T-helper 1 cell treated with Interleukin-12 subunit alpha and Interleukin-12 subunit beta and Interleukin-4 antibody, amounts not matched to agents 30 μg/mL and 1 μg/mL, for 36 hours (primary cell): ENCODE measurements around the gene CLIC5.

ENCODE experiments used
- H3K27ac Mint-ChIP-seq: one replicate; pipeline ENCODE4 v1.8.0; 2021; ENCODE audit warnings: mild to moderate bottlenecking, mixed read lengths
- H3K27me3 Mint-ChIP-seq: one replicate; pipeline ENCODE4 v1.8.0; 2021; ENCODE audit warnings: low read depth, mixed read lengths
- H3K36me3 Mint-ChIP-seq: one replicate; pipeline ENCODE4 v1.8.0; 2021; ENCODE audit warnings: low read depth, mixed read lengths
- H3K4me1 Mint-ChIP-seq: one replicate; pipeline ENCODE4 v1.8.0; 2021; ENCODE audit warnings: low read depth, mixed read lengths
- H3K4me3 Mint-ChIP-seq: one replicate; pipeline ENCODE4 v1.8.0; 2021; ENCODE audit warnings: mild to moderate bottlenecking, moderate library complexity, mixed read lengths
- H3K9me3 Mint-ChIP-seq: one replicate; pipeline ENCODE4 v1.8.0; 2021; ENCODE audit warnings: mixed read lengths

Gene CLIC5

GRCh38 chr6:45924763-45925342 lies 90.8 kb downstream of the CLIC5 start:
- no peaks in the 10 kb centered on the region for H3K27me3 Mint-ChIP-seq
- H3K9me3 Mint-ChIP-seq = no peaks in the 10 kb centered on the region
- H3K4me3 Mint-ChIP-seq = no peak overlapping the region
- no peak overlapping the region for H3K27ac Mint-ChIP-seq
- no peaks in the 10 kb centered on the region for H3K36me3 Mint-ChIP-seq
- peaks cover 59% of the 10 kb centered on the region for H3K4me1 Mint-ChIP-seq

GRCh38 chr6:45923831-45924391 lies 91.7 kb downstream of the CLIC5 start:
- no peak overlapping the region for H3K4me3 Mint-ChIP-seq
- H3K27me3 Mint-ChIP-seq = no peaks in the 10 kb centered on the region
- peak overlapping the region; percentile 29 for H3K27ac Mint-ChIP-seq
- H3K9me3 Mint-ChIP-seq = no peaks in the 10 kb centered on the region
- no peaks in the 10 kb centered on the region for H3K36me3 Mint-ChIP-seq
- H3K4me1 Mint-ChIP-seq = peaks cover 59% of the 10 kb centered on the region

DNA sequence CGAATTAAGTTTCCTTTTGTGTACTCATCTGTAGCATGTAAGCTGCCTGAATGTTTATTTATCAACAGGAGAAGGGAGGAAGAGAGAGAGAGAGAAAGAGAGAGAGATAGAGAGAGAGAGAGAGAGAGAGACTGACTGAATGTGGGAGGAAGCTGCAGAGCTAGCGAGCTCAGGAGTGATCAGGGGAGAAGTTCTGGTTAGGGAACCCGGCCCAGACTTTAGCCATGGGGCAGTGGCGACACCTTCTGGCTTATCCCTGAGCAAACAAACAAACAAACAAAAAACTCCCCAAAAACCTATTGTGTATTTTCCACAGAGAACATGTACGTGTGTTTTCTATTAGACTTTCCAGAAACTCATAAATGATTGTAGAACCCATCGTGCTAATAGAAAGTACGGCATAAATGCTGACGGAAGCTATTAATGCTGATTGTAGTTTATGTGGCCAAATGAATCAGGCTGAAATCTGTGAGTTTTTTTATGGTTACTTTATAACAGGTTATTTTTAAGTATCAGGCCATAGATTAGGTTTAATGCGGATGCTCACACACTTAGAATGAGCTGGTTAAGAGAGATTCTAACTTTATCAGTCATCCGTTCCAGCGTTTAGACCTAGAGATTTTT lies 92.8 kb downstream of the CLIC5 start:
- Mint-ChIP-seq H3K36me3 (no peaks in the 10 kb centered on the region), H3K27me3 (no peaks in the 10 kb centered on the region), H3K4me1 (peaks cover 57% of the 10 kb centered on the region), H3K9me3 (no peaks in the 10 kb centered on the region), H3K4me3 (peak overlapping the region; percentile 18), H3K27ac (peak overlapping the region; percentile 29)

GRCh38 chr6:45921691-45922281 lies 93.9 kb downstream of the CLIC5 start:
- Mint-ChIP-seq H3K4me3 (peak overlapping the region; percentile 49), H3K27ac (peak overlapping the region; percentile 70)

GRCh38 chr6:45920819-45921511 lies 94.7 kb downstream of the CLIC5 start:
- Mint-ChIP-seq H3K27ac (peak overlapping the region; percentile 70), H3K4me1 (peaks cover 45% of the 10 kb centered on the region), H3K27me3 (no peaks in the 10 kb centered on the region), H3K36me3 (no peaks in the 10 kb centered on the region), H3K4me3 (peak overlapping the region; percentile 5), H3K9me3 (no peaks in the 10 kb centered on the region)

More at GRCh38 chr6:45921691-45922281, 93.9 kb downstream of the CLIC5 start:
- H3K36me3 Mint-ChIP-seq = no peaks in the 10 kb centered on the region
- H3K4me1 Mint-ChIP-seq = peaks cover 48% of the 10 kb centered on the region
- no peaks in the 10 kb centered on the region for H3K27me3 Mint-ChIP-seq
- no peaks in the 10 kb centered on the region for H3K9me3 Mint-ChIP-seq

GRCh38 chr6:45917439-45917838 lies 98.2 kb downstream of the CLIC5 start:
- Mint-ChIP-seq H3K4me1 (peaks cover 23% of the 10 kb centered on the region), H3K9me3 (no peaks in the 10 kb centered on the region), H3K27me3 (no peaks in the 10 kb centered on the region), H3K36me3 (no peaks in the 10 kb centered on the region), H3K27ac (no peak overlapping the region), H3K4me3 (no peak overlapping the region)

DNA sequence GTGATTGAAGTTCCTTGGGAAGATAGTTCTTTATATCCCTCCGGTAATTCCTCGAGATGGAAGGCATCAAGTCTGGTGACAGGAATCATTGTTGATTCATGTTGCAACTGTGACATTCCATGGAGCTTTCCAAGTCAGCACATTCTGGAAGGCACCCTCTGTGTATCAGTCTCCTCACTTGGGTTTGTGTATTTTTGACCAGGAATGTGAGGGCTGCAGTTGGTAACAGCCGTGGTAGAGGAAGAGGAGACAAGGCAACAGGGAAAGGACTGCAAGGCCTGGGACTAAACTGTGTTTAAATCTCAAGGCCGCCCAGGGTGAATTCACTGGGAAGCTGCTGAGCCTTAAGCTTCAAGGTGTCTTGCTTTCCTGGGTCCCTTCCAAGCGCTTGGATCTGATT lies 99.0 kb downstream of the CLIC5 start:
- Mint-ChIP-seq H3K27me3 (no peaks in the 10 kb centered on the region), H3K4me3 (no peak overlapping the region), H3K9me3 (no peaks in the 10 kb centered on the region), H3K27ac (no peak overlapping the region), H3K36me3 (no peaks in the 10 kb centered on the region), H3K4me1 (peaks cover 18% of the 10 kb centered on the region)

- H3K27ac Mint-ChIP-seq = no peak overlapping the region
- no peak overlapping the region for H3K4me3 Mint-ChIP-seq
- H3K27me3 Mint-ChIP-seq = no peaks in the 10 kb centered on the region
- no peaks in the 10 kb centered on the region for H3K36me3 Mint-ChIP-seq
- H3K4me1 Mint-ChIP-seq = peaks cover 10% of the 10 kb centered on the region
- no peaks in the 10 kb centered on the region for H3K9me3 Mint-ChIP-seq
These were observed 99.7 kb downstream of the CLIC5 start for GRCh38 chr6:45915780-45916468.

- Mint-ChIP-seq H3K4me1 (no peaks in the 10 kb centered on the region), H3K27ac (no peak overlapping the region), H3K36me3 (peaks cover 5% of the 10 kb centered on the region), H3K27me3 (no peaks in the 10 kb centered on the region), H3K4me3 (no peak overlapping the region), H3K9me3 (peaks cover 3% of the 10 kb centered on the region)
These were observed 104.0 kb downstream of the CLIC5 start for GRCh38 chr6:45911691-45912090.

- H3K9me3 Mint-ChIP-seq = peaks cover 3% of the 10 kb centered on the region
- H3K27me3 Mint-ChIP-seq = no peaks in the 10 kb centered on the region
- H3K27ac Mint-ChIP-seq = no peak overlapping the region
- H3K4me3 Mint-ChIP-seq = no peak overlapping the region
- H3K36me3 Mint-ChIP-seq = peaks cover 2% of the 10 kb centered on the region
- no peaks in the 10 kb centered on the region for H3K4me1 Mint-ChIP-seq
These were observed 111.7 kb downstream of the CLIC5 start for GRCh38 chr6:45903959-45904358.

DNA sequence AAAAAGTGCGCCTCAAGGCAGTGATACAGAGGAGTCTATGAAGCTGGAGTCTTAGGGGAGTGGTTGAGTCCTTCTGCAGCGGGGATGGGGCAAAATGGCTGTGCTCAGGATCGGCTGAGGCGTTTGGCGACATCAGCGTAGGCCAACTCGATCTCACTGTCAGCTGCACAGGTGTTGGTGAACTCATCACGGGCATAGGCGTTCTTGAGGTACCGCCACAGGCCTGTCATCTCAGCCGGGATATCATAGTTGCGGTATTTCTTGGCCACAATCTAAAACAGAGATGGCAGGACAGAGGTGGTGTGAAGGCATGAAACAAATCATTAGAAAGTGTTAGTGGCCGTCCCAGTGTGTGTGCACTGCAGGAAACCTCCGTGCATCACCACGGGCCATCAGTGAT lies 112.7 kb downstream of the CLIC5 start:
- no peaks in the 10 kb centered on the region for H3K27me3 Mint-ChIP-seq
- H3K36me3 Mint-ChIP-seq = peaks cover 2% of the 10 kb centered on the region
- H3K9me3 Mint-ChIP-seq = peaks cover under 1% of the 10 kb centered on the region
- H3K4me1 Mint-ChIP-seq = no peaks in the 10 kb centered on the region
- no peak overlapping the region for H3K4me3 Mint-ChIP-seq
- H3K27ac Mint-ChIP-seq = no peak overlapping the region

GRCh38 chr6:45901767-45902650 lies 113.7 kb downstream of the CLIC5 start:
- H3K36me3 Mint-ChIP-seq = no peaks in the 10 kb centered on the region
- no peaks in the 10 kb centered on the region for H3K27me3 Mint-ChIP-seq
- H3K4me3 Mint-ChIP-seq = no peak overlapping the region
- peaks cover under 1% of the 10 kb centered on the region for H3K4me1 Mint-ChIP-seq
- no peaks in the 10 kb centered on the region for H3K9me3 Mint-ChIP-seq
- H3K27ac Mint-ChIP-seq = no peak overlapping the region

- Mint-ChIP-seq H3K4me3 (no peak overlapping the region), H3K9me3 (no peaks in the 10 kb centered on the region), H3K27ac (no peak overlapping the region), H3K36me3 (no peaks in the 10 kb centered on the region), H3K4me1 (peaks cover 7% of the 10 kb centered on the region), H3K27me3 (no peaks in the 10 kb centered on the region)
These were observed 114.6 kb downstream of the CLIC5 start for GRCh38 chr6:45900808-45901752.
